Stimulated activated naive B cell treated with anti-CD40 and anti-IgM and Interleukin-4, amounts not matched to agents 10 μg/mL and 1 μg/mL and 100 μg/mL, for 72 hours (primary cell): ENCODE data around the gene PATJ.
"Not testable (repeated sequence)": the region's sequence is repeated elsewhere in the genome, so short reads cannot be mapped to it uniquely, and the experiment has no call there.

Experiments used
- ATAC-seq, 2 donors: fragments of 150-1000 bp; cut with Tn5 transposase; replicated peaks; 2 replicates each; pipeline ENCODE4 v1.10.0; 2021; ENCODE audit warnings: moderate library complexity in 1 of 2
- DNase-seq: peaks from one replicate; pipeline ENCODE4 v3.0.0; 2021
- H3K27ac Mint-ChIP-seq: one replicate; pipeline ENCODE4 v1.8.0; 2022; ENCODE audit warnings: mild to moderate bottlenecking, mixed read lengths
- H3K27me3 Mint-ChIP-seq, 2 donors: one replicate each; pipeline ENCODE4 v1.8.0; 2022; ENCODE audit warnings: mixed read lengths in 2 of 2
- H3K36me3 Mint-ChIP-seq, 2 donors: one replicate each; pipeline ENCODE4 v1.8.0; 2022; ENCODE audit warnings: mixed read lengths in 2 of 2, mild to moderate bottlenecking in 1 of 2
- H3K4me1 Mint-ChIP-seq, 2 donors: one replicate each; pipeline ENCODE4 v1.8.0; 2022; ENCODE audit warnings: mixed read lengths in 2 of 2, mild to moderate bottlenecking in 1 of 2
- H3K4me3 Mint-ChIP-seq, 2 donors: one replicate each; pipeline ENCODE4 v1.8.0; 2022; ENCODE audit warnings: mild to moderate bottlenecking in 2 of 2, mixed read lengths in 2 of 2, moderate library complexity in 1 of 2
- H3K9me3 Mint-ChIP-seq, 2 donors: one replicate each; pipeline ENCODE4 v1.8.0; 2022; ENCODE audit warnings: mixed read lengths in 2 of 2, mild to moderate bottlenecking in 1 of 2

The PATJ gene

GRCh38 chr1:62113507-62113906 lies 371.2 kb downstream of the PATJ start:
- ATAC-seq (no peak), DNase-seq (no peak)
- Mint-ChIP-seq H3K4me3 (no peak overlapping the region), H3K27me3 (no peaks in the 10 kb centered on the region), H3K27ac (no peak overlapping the region), H3K36me3 (peaks cover 4 to 8% of the 10 kb centered on the region in 2 donors), H3K4me1 (peaks cover 0 to 6% of the 10 kb centered on the region in 2 donors), H3K9me3 (no peaks in the 10 kb centered on the region)

DNA sequence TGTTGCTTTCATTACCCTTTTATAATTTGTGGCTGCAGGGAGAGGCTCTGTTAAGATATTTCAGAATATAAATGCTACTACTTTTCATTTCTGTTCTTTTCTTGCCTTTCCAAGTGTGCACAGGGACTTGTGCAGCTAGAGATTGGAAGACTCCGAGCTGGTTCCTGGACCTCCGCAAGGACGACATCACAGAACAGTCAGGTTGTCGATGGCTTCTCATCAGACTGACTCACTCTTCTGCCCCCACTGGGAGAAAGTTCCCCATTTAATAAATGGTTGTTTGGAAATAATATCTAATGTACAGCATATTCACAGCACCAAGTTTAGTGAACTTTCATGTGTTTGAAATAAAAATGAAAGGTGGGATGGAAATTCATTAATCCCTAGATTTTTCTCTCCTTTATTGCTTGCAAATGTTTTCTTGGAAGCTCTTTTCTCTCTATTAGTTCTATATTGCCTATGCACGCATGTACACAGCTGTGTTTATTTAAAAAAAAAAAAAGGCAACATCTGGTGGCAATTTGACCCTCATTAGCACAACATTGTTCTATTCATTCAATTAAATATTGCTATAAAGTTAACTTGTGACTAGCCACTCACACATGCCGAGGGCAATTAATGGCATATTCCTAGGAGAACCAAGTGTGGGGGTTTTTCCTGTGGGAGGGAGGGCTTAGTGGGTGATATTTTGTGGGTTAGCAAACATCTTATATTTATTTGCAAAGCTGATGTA lies 374.9 kb downstream of the PATJ start:
- H3K4me3 Mint-ChIP-seq: no peak overlapping the region
- peaks cover 4 to 12% of the 10 kb centered on the region in 2 donors for H3K36me3 Mint-ChIP-seq

DNA sequence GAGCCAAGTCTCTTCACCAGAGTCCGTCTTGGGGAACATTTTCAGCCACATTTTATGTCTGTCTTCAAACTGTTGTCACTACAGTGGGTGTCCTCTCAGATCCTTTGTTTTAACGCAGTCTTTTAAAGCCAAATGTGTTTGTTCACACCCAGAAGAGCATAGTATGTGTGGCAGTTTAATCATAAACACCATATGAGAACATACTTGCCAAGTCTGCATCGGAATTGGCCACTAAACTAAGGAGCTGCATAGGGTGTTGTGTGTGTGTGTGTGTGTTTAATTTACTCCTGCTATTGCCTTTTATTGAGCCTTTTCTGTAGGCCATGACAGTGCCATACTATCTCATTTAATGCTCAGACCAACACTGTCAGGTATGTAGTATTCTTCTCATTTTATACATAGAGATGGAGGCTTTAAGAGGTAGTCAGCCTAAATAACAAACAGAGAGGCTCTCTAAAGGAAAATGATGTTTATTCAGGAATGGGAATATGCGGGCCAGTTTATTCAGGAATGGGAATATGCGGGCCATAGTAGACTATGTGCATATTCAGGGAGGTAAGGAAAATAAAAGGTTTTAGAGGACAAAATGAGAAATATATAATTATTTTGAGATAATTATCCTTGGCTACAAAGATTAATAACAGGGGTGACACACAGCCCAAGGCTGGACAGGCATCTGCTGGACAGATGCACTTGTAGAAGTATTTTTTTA lies 384.5 kb downstream of the PATJ start:
- no peaks in the 10 kb centered on the region for H3K4me1 Mint-ChIP-seq
- H3K27me3 Mint-ChIP-seq: no peaks in the 10 kb centered on the region
- no peak overlapping the region for H3K27ac Mint-ChIP-seq
- ATAC-seq (no peak), DNase-seq (no peak)
- H3K4me3 Mint-ChIP-seq: no peak overlapping the region
- peaks cover 1 to 5% of the 10 kb centered on the region in 2 donors for H3K36me3 Mint-ChIP-seq
- H3K9me3 Mint-ChIP-seq: no peaks in the 10 kb centered on the region

More for the DNA sequence above, 374.9 kb downstream of the PATJ start:
- H3K27ac Mint-ChIP-seq: no peak overlapping the region
- H3K9me3 Mint-ChIP-seq: no peaks in the 10 kb centered on the region
- H3K27me3 Mint-ChIP-seq: no peaks in the 10 kb centered on the region
- ATAC-seq: no peak
- peaks cover 0 to 6% of the 10 kb centered on the region in 2 donors for H3K4me1 Mint-ChIP-seq
- DNase-seq: no peak

GRCh38 chr1:62128745-62129144 lies 386.5 kb downstream of the PATJ start:
- no peak for ATAC-seq
- H3K27ac Mint-ChIP-seq: no peak overlapping the region

GRCh38 chr1:62131093-62131725 lies 388.9 kb downstream of the PATJ start:
- Mint-ChIP-seq H3K4me1 (no peaks in the 10 kb centered on the region), H3K36me3 (peaks cover 1 to 5% of the 10 kb centered on the region in 2 donors), H3K4me3 (no peak overlapping the region), H3K27me3 (no peaks in the 10 kb centered on the region), H3K9me3 (no peaks in the 10 kb centered on the region), H3K27ac (no peak overlapping the region)
- ATAC-seq: peak; percentile 87 to 93
- DNase-seq: peak; percentile 5

More at GRCh38 chr1:62128745-62129144, 386.5 kb downstream of the PATJ start:
- no peaks in the 10 kb centered on the region for H3K27me3 Mint-ChIP-seq
- no peak for DNase-seq
- no peak overlapping the region for H3K4me3 Mint-ChIP-seq
- H3K4me1 Mint-ChIP-seq: no peaks in the 10 kb centered on the region
- H3K36me3 Mint-ChIP-seq: peaks cover 1 to 5% of the 10 kb centered on the region in 2 donors
- no peaks in the 10 kb centered on the region for H3K9me3 Mint-ChIP-seq

- H3K36me3 Mint-ChIP-seq: peaks cover 2 to 10% of the 10 kb centered on the region in 2 donors
- ATAC-seq: no peak
- no peak for DNase-seq
- no peaks in the 10 kb centered on the region for H3K4me1 Mint-ChIP-seq
- no peaks in the 10 kb centered on the region for H3K27me3 Mint-ChIP-seq
- no peak overlapping the region for H3K4me3 Mint-ChIP-seq
- no peaks in the 10 kb centered on the region for H3K9me3 Mint-ChIP-seq
- no peak overlapping the region for H3K27ac Mint-ChIP-seq
Measured at GRCh38 chr1:62138029-62138428, 395.7 kb downstream of the PATJ start.

DNA sequence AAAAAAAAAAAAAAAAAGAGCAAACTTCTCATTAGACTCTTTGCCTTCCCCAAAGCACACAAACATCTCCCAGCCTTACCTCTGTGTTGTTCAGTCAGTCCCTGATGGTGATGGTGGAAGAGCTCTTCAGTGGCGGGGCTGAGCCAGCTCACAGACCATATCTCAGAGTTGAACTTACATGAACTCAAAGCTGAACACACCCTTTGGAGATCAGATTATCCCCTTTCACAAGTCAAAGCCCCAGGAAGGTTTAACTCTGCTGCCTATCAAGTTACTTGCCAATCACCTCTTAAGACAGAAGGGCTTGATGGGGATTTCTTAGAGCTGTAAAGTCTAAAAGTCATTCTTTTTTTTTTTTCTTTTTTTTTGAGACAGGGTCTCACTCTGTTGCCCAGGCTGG lies 397.1 kb downstream of the PATJ start:
- Mint-ChIP-seq H3K9me3 (no peaks in the 10 kb centered on the region), H3K27ac (no peak overlapping the region), H3K4me1 (peaks cover 0 to 4% of the 10 kb centered on the region in 2 donors), H3K4me3 (no peak overlapping the region), H3K36me3 (peaks cover 2 to 10% of the 10 kb centered on the region in 2 donors), H3K27me3 (no peaks in the 10 kb centered on the region)
- ATAC-seq: no peak
- DNase-seq: no peak

DNA sequence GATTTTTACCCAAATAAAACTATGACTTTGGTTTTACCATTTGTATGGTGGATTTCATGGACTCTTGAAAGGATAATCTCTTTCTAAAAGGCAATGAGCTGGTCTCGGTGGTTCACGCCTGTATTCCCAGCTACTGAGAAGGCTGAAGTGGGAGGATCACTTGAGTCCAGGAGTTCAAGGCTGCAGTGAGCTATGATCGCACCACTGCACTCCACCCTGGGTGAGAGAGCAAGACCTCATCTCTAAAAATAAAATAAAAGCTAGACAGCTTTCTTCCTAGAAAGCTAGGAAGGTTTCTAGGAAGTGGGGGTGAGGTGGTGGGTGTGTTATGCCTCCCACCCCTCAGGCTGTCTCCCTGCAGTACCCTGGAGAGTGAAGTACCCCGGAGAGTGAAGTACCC lies 398.4 kb downstream of the PATJ start:
- peaks cover 2 to 10% of the 10 kb centered on the region in 2 donors for H3K36me3 Mint-ChIP-seq
- H3K27ac Mint-ChIP-seq: no peak overlapping the region
- no peak for DNase-seq
- no peaks in the 10 kb centered on the region for H3K9me3 Mint-ChIP-seq
- no peaks in the 10 kb centered on the region for H3K27me3 Mint-ChIP-seq
- H3K4me3 Mint-ChIP-seq: no peak overlapping the region
- no peak for ATAC-seq
- H3K4me1 Mint-ChIP-seq: peaks cover 0 to 4% of the 10 kb centered on the region in 2 donors

DNA sequence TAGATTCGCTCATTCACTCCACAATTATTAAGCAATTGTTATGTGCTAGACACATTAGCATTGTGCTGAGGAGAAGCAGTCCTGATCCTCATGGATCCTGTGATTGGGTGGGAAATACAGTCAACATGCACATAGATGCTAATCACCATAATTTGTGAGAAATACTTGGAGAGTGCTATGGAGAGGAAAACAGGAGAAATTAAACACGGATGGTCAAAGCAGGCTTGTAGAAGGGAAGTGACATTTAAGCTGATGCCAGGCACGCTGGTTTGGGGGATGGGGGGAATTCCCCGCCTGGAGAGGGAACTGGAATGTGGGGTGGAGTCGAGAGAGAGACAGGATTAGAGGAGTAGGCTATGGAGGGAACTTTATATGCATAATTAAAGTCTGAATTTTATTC lies 400.2 kb downstream of the PATJ start:
- ATAC-seq: no peak
- H3K4me3 Mint-ChIP-seq: no peak overlapping the region
- no peaks in the 10 kb centered on the region for H3K9me3 Mint-ChIP-seq
- peaks cover 0 to 4% of the 10 kb centered on the region in 2 donors for H3K4me1 Mint-ChIP-seq
- no peak overlapping the region for H3K27ac Mint-ChIP-seq
- no peak for DNase-seq
- peaks cover 4 to 14% of the 10 kb centered on the region in 2 donors for H3K36me3 Mint-ChIP-seq
- no peaks in the 10 kb centered on the region for H3K27me3 Mint-ChIP-seq

- DNase-seq (peak; percentile 6), ATAC-seq (peak in 1 of 2 donors; percentile 39)
- H3K27ac Mint-ChIP-seq: no peak overlapping the region
- H3K27me3 Mint-ChIP-seq: no peaks in the 10 kb centered on the region
- H3K36me3 Mint-ChIP-seq: peaks cover 4 to 9% of the 10 kb centered on the region in 2 donors
- peaks cover 0 to 4% of the 10 kb centered on the region in 2 donors for H3K4me1 Mint-ChIP-seq
- H3K4me3 Mint-ChIP-seq: no peak overlapping the region
- no peaks in the 10 kb centered on the region for H3K9me3 Mint-ChIP-seq
Measured at GRCh38 chr1:62144238-62144831, 402.1 kb downstream of the PATJ start.

GRCh38 chr1:62159940-62160348 lies 417.7 kb downstream of the PATJ start:
- Mint-ChIP-seq H3K9me3 (no peaks in the 10 kb centered on the region), H3K4me1 (peaks cover 2 to 9% of the 10 kb centered on the region in 2 donors), H3K27me3 (no peaks in the 10 kb centered on the region), H3K36me3 (peaks cover 4 to 5% of the 10 kb centered on the region in 2 donors), H3K4me3 (no peak overlapping the region), H3K27ac (peak overlapping the region; percentile 25)
- no peak for DNase-seq
- ATAC-seq: peak; percentile 63 to 74

- Mint-ChIP-seq H3K9me3 (no peaks in the 10 kb centered on the region), H3K4me3 (no peak overlapping the region), H3K36me3 (peaks cover 4 to 5% of the 10 kb centered on the region in 2 donors), H3K27ac (no peak overlapping the region), H3K4me1 (peaks cover 2 to 9% of the 10 kb centered on the region in 2 donors), H3K27me3 (no peaks in the 10 kb centered on the region)
- ATAC-seq: no peak
- DNase-seq: no peak
Measured at GRCh38 chr1:62161711-62162110, 419.4 kb downstream of the PATJ start.

DNA sequence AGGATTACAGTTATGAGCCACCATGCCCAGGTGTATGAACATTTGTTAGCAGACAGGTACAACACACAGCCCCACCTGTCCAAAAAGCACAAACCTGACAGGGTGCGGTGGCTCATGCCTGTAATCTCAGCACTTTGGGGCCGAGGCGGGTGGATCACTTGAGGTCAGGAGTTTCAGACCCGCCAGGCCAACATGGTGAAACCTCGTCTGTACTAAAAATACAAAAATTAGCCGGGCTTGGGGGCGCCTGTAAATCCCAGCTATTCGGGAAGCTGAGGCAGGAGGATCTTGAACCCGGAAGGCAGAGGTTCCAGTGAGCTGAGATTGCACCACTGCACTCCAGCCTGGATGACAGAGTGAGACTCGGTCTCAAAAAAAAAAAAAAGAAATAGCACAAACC lies 428.1 kb downstream of the PATJ start:
- ATAC-seq, H3K9me3 Mint-ChIP-seq, DNase-seq, H3K27me3 Mint-ChIP-seq, H3K4me1 Mint-ChIP-seq, H3K36me3 Mint-ChIP-seq, H3K4me3 Mint-ChIP-seq, H3K27ac Mint-ChIP-seq: not testable (repeated sequence)

DNA sequence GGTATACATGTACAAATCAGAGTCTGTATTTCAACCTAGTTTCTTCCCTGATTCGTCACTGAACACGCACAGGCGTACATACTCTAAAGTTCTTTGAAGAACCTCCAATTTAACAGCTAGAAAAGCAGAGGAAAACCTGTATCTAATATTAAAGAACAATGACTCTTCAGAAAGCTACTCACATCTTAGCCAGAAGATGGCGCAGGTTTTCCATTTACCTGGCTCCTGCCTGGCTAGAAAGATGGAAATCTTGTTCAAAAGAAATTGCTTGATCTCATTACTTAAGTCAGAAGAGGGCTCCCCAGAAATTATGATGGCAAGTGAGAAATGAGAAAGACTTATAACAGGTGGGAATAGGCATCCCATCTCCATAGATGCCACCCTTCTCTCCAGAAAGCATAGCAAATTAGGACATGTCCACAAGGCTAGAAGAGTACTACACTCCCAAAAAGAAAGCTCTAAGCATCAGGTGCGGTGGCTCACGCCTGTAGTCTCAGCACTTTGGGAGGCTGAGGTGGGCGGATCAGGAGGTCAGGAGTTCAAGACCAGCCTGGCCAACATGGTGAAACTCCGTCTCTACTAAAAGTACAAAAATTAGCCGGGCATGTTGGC lies 433.4 kb downstream of the PATJ start:
- Mint-ChIP-seq H3K4me1 (no peaks in the 10 kb centered on the region), H3K36me3 (no peaks in the 10 kb centered on the region), H3K9me3 (no peaks in the 10 kb centered on the region), H3K27me3 (peaks cover 0 to 6% of the 10 kb centered on the region in 2 donors), H3K4me3 (no peak overlapping the region), H3K27ac (no peak overlapping the region)
- ATAC-seq: peak; percentile 36 to 39
- DNase-seq: no peak
